ENCODE results near the gene CC2D1A.

GRCh38 chr19:13864046-13864666 lies 41.8 kb upstream of the CC2D1A start:
- TF ChIP-seq, protein P1, sequence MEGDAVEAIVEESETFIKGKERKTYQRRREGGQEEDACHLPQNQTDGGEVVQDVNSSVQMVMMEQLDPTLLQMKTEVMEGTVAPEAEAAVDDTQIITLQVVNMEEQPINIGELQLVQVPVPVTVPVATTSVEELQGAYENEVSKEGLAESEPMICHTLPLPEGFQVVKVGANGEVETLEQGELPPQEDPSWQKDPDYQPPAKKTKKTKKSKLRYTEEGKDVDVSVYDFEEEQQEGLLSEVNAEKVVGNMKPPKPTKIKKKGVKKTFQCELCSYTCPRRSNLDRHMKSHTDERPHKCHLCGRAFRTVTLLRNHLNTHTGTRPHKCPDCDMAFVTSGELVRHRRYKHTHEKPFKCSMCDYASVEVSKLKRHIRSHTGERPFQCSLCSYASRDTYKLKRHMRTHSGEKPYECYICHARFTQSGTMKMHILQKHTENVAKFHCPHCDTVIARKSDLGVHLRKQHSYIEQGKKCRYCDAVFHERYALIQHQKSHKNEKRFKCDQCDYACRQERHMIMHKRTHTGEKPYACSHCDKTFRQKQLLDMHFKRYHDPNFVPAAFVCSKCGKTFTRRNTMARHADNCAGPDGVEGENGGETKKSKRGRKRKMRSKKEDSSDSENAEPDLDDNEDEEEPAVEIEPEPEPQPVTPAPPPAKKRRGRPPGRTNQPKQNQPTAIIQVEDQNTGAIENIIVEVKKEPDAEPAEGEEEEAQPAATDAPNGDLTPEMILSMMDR (IDR thresholded peaks at IDR 0.05): no peak
- no peak for TF ChIP-seq POLR2A (IDR thresholded peaks at IDR 0.05)
